Right lobe of liver (tissue), 4 donors: ENCODE measurements around the gene AKT3.

ENCODE experiments used
- CTCF ChIP-seq, 4 donors: fragments of 200-600 bp in 3 of 4; fragments of 450-650 bp in 1 of 4; IDR thresholded peaks; one replicate each; pipeline versions ENCODE4 v1.5.1 to v1.8.0; 2016 to 2022; ENCODE audit warnings: antibody characterized with exemption in 4 of 4, mild to moderate bottlenecking in 2 of 4
- POLR2A ChIP-seq: fragments of 450-650 bp; IDR thresholded peaks from one replicate; pipeline ENCODE4 v1.6.1; 2017; ENCODE audit warnings: antibody characterized with exemption, mild to moderate bottlenecking
- donor health status: DM: no; HTN: no; CAD: no.
- donor health status: DM: no; HTN: no; CAD: no.
- donor health status: DM: no; HTN: yes; CAD: no.

GRCh38 chr1:243582326-243582725 lies 267.7 kb downstream of the AKT3 start:
- no peak for TF ChIP-seq POLR2A
- no peak for TF ChIP-seq CTCF (IDR thresholded peaks at IDR 0.05)
